ENCODE measurements around the gene NOTCH1.

DNA sequence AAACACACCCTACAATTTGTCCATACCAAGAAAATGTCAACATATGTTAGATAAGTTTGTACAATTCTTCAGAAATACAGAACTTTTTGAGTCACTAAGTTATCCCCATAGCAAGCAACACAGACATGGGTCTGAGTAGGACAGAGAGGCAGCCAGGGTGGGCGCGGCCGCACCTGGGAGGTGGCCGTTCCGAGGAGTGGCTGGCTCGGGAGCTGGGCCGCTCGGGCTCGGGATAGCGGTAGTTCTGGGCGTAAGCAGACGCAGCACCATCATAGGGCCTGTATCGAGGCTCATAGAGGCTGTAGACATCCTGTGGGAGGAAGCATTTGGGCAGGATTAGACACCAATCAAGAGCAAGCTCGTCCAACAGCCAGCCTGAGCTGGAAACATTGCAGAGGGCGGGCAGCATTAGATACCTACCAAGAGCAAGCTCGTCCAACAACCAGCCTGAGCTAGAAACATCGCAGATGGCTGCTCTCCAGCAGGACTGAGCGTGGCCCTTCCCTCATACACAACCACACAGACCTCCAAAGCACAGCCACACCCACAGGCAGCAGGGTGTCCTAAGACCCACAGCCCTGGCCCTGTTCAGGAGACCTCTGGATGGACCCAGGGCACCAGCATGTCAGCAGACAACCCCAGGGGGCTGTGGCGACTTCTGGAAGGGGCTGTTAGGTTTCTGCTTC, 73.9 kb downstream of the NOTCH1 start:
- TF ChIP-seq, protein P1, sequence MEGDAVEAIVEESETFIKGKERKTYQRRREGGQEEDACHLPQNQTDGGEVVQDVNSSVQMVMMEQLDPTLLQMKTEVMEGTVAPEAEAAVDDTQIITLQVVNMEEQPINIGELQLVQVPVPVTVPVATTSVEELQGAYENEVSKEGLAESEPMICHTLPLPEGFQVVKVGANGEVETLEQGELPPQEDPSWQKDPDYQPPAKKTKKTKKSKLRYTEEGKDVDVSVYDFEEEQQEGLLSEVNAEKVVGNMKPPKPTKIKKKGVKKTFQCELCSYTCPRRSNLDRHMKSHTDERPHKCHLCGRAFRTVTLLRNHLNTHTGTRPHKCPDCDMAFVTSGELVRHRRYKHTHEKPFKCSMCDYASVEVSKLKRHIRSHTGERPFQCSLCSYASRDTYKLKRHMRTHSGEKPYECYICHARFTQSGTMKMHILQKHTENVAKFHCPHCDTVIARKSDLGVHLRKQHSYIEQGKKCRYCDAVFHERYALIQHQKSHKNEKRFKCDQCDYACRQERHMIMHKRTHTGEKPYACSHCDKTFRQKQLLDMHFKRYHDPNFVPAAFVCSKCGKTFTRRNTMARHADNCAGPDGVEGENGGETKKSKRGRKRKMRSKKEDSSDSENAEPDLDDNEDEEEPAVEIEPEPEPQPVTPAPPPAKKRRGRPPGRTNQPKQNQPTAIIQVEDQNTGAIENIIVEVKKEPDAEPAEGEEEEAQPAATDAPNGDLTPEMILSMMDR (IDR thresholded peaks at IDR 0.05): no peak
- TF ChIP-seq POLR2A (IDR thresholded peaks at IDR 0.05): no peak

Data from body of pancreas (tissue), 4 donors.